Erythroblast (primary cell): ENCODE data around the gene BPIFB2.
"Not testable (repeated sequence)": the region's sequence is repeated elsewhere in the genome, so short reads cannot be mapped to it uniquely, and the experiment has no call there.

ENCODE experiments used
- GATA1 ChIP-seq: IDR thresholded peaks from 2 replicates; pipeline ENCODE4 v1.6.1; 2011; ENCODE audit warnings: low read depth, mild to moderate bottlenecking, control low read depth, low read length, moderate library complexity
- POLR2A ChIP-seq: IDR thresholded peaks from 2 replicates; pipeline ENCODE4 v1.6.1; 2011; ENCODE audit warnings: mild to moderate bottlenecking, low read length

- TF ChIP-seq POLR2A, GATA1: not testable (repeated sequence)
Observed at GRCh38 chr20:32974204-32975064, 33.1 kb upstream of the BPIFB2 start.
